GM18499 (cell line): ENCODE results near the gene RNF220.
"Not testable (repeated sequence)": the region's sequence is repeated elsewhere in the genome, so short reads cannot be mapped to it uniquely, and the experiment has no call there.

Source experiments
- ATAC-seq: cut with Tn5 transposase; IDR thresholded peaks from one replicate; pipeline ENCODE4 v1.9.1; 2021; ENCODE audit warnings: moderate number of reproducible peaks; ENCODE audit not compliant: insufficient read depth, unreplicated experiment

The RNF220 gene

GRCh38 chr1:44664730-44665370 is 259.8 kb downstream of the RNF220 start:
- ATAC-seq: no peak

- ATAC-seq: not testable (repeated sequence)
These were observed 261.7 kb downstream of the RNF220 start for GRCh38 chr1:44666719-44667118.

GRCh38 chr1:44670751-44671640 is 265.9 kb downstream of the RNF220 start:
- ATAC-seq: no peak

GRCh38 chr1:44672254-44672955 is 267.4 kb downstream of the RNF220 start:
- ATAC-seq: no peak

- ATAC-seq: no peak
These were observed 268.1 kb downstream of the RNF220 start for GRCh38 chr1:44672961-44673674.

GRCh38 chr1:44673675-44674112 is 268.6 kb downstream of the RNF220 start:
- ATAC-seq: peak; percentile 1

GRCh38 chr1:44674113-44675000 is 269.3 kb downstream of the RNF220 start, which contains the start of the genes ARMH1 and TMEM53:
Gene ARMH1, plus strand, starts transcription at chr1:44674714. Its CDS starts 14,984 bp downstream, at chr1:44689698.
Gene TMEM53, minus strand, starts transcription at chr1:44674481. Its CDS starts 90 bp downstream, at chr1:44674391.
- peak; percentile 81 for ATAC-seq

GRCh38 chr1:44675186-44675585 is 270.1 kb downstream of the RNF220 start:
- ATAC-seq: no peak

GRCh38 chr1:44676484-44677200 is 271.6 kb downstream of the RNF220 start:
- no peak for ATAC-seq

- ATAC-seq: no peak
These were observed 272.2 kb downstream of the RNF220 start for GRCh38 chr1:44677201-44677766.

- no peak for ATAC-seq
These were observed 273.1 kb downstream of the RNF220 start for GRCh38 chr1:44678120-44678519.

- no peak for ATAC-seq
These were observed 273.6 kb downstream of the RNF220 start for GRCh38 chr1:44678626-44679025.

GRCh38 chr1:44679468-44679867 is 274.4 kb downstream of the RNF220 start:
- ATAC-seq: no peak

- no peak for ATAC-seq
These were observed 277.1 kb downstream of the RNF220 start for GRCh38 chr1:44681905-44682882.

GRCh38 chr1:44682883-44683265 is 277.8 kb downstream of the RNF220 start:
- no peak for ATAC-seq

GRCh38 chr1:44684525-44684924 is 279.5 kb downstream of the RNF220 start:
- no peak for ATAC-seq

- ATAC-seq: no peak
These were observed 280.2 kb downstream of the RNF220 start for GRCh38 chr1:44685218-44685617.
